HFFc6 (cell line): ENCODE data around the gene BCAS1. TPM values are rescaled to one million over a fixed set of nuclear protein-coding genes. Genes with fewer than 3 reads are reported as not detected.

ENCODE experiments used
- DNase-seq: peaks from one replicate; pipeline ENCODE4 v3.0.0-alpha.2; 2018
- H3K27ac Mint-ChIP-seq: 2 replicates; pipeline ENCODE4 v1.8.0; 2020; ENCODE audit warnings: mild to moderate bottlenecking, mixed read lengths
- H3K27me3 Mint-ChIP-seq: 2 replicates; pipeline ENCODE4 v1.8.0; 2021; ENCODE audit warnings: mild to moderate bottlenecking, moderate library complexity, mixed read lengths; ENCODE audit not compliant: insufficient read depth
- H3K36me3 Mint-ChIP-seq: 2 replicates; pipeline ENCODE4 v1.8.0; 2021; ENCODE audit warnings: low read depth, mixed read lengths
- H3K4me1 Mint-ChIP-seq: 2 replicates; pipeline ENCODE4 v1.8.0; 2020; ENCODE audit warnings: low read depth, mixed read lengths
- H3K4me3 Mint-ChIP-seq: 2 replicates; pipeline ENCODE4 v1.8.0; 2020; ENCODE audit warnings: mild to moderate bottlenecking, moderate library complexity, mixed read lengths
- H3K9me3 Mint-ChIP-seq: 2 replicates; pipeline ENCODE4 v1.8.0; 2020; ENCODE audit warnings: mild to moderate bottlenecking, mixed read lengths
- CTCF ChIP-seq: fragments of 200-600 bp; sonication (generic); IDR thresholded peaks from 2 replicates; pipeline ENCODE4 v1.5.0; 2021; ENCODE audit warnings: antibody characterized with exemption, mild to moderate bottlenecking
- total RNA-seq, 6 experiments: library from RNA; stranded (reverse); fragmentation: NEBNext Ultra II Directional; extraction: Animal tissue kit (Norgen Biotek cat#: 25700); gene quantifications; 2 replicates in 1 of 6; 3 replicates in 5 of 6; pipeline ENCODE4 v1.2.3, GENCODE V29; 2021

BCAS1 gene
- total RNA-seq, 6 experiments from 2014 or later = 0.07 TPM; not detected in 5

- DNase-seq = no peak
- Mint-ChIP-seq H3K36me3 (no peaks in the 10 kb centered on the region), H3K4me3 (no peak overlapping the region), H3K27me3 (peaks cover 2% of the 10 kb centered on the region), H3K9me3 (no peaks in the 10 kb centered on the region), H3K27ac (no peak overlapping the region), H3K4me1 (peaks cover 18% of the 10 kb centered on the region)
- TF ChIP-seq CTCF = no peak
These were observed 43.7 kb upstream of the BCAS1 start for GRCh38 chr20:54114109-54114508.

GRCh38 chr20:54113566-54113965 is 43.2 kb upstream of the BCAS1 start:
- Mint-ChIP-seq H3K4me3 (no peak overlapping the region), H3K36me3 (no peaks in the 10 kb centered on the region), H3K4me1 (peaks cover 18% of the 10 kb centered on the region), H3K9me3 (no peaks in the 10 kb centered on the region), H3K27me3 (peaks cover 2% of the 10 kb centered on the region), H3K27ac (no peak overlapping the region)
- DNase-seq = no peak
- no peak for TF ChIP-seq CTCF

- H3K27ac Mint-ChIP-seq = no peak overlapping the region
- H3K9me3 Mint-ChIP-seq = no peaks in the 10 kb centered on the region
- peaks cover 18% of the 10 kb centered on the region for H3K4me1 Mint-ChIP-seq
- H3K27me3 Mint-ChIP-seq = peaks cover 2% of the 10 kb centered on the region
- H3K36me3 Mint-ChIP-seq = no peaks in the 10 kb centered on the region
- TF ChIP-seq CTCF = no peak
- DNase-seq = no peak
- H3K4me3 Mint-ChIP-seq = no peak overlapping the region
These were observed 42.0 kb upstream of the BCAS1 start for GRCh38 chr20:54112221-54112884.

- no peak overlapping the region for H3K4me3 Mint-ChIP-seq
- peaks cover 18% of the 10 kb centered on the region for H3K4me1 Mint-ChIP-seq
- no peaks in the 10 kb centered on the region for H3K9me3 Mint-ChIP-seq
These were observed 41.1 kb upstream of the BCAS1 start for GRCh38 chr20:54111460-54111859.

GRCh38 chr20:54110457-54110856 is 40.1 kb upstream of the BCAS1 start:
- no peak for TF ChIP-seq CTCF
- Mint-ChIP-seq H3K27me3 (peaks cover 2% of the 10 kb centered on the region), H3K4me1 (peaks cover 10% of the 10 kb centered on the region), H3K9me3 (no peaks in the 10 kb centered on the region), H3K36me3 (no peaks in the 10 kb centered on the region), H3K27ac (no peak overlapping the region), H3K4me3 (no peak overlapping the region)
- DNase-seq = no peak

More at GRCh38 chr20:54111460-54111859, 41.1 kb upstream of the BCAS1 start:
- Mint-ChIP-seq H3K36me3 (no peaks in the 10 kb centered on the region), H3K27me3 (peaks cover 2% of the 10 kb centered on the region), H3K27ac (no peak overlapping the region)
- DNase-seq = no peak
- TF ChIP-seq CTCF = no peak
